Measurements from ENCODE around the gene IFITM1.

The IFITM1 gene

GRCh38 chr11:293271-293851 lies 20.5 kb upstream of the IFITM1 start:
- Mint-ChIP-seq H3K4me3 (no peak overlapping the region), H3K9me3 (no peaks in the 10 kb centered on the region), H3K36me3 (ENCODE audit: low read depth) (no peaks in the 10 kb centered on the region), H3K27ac (no peak overlapping the region), H3K27me3 (ENCODE audit: low read depth) (no peaks in the 10 kb centered on the region), H3K4me1 (no peaks in the 10 kb centered on the region)
- TF ChIP-seq CTCF (IDR thresholded peaks at IDR 0.05; ENCODE audit: unreplicated experiment in 3 of 3): no peak

GRCh38 chr11:293852-294661 lies 19.8 kb upstream of the IFITM1 start:
- Mint-ChIP-seq H3K36me3 (ENCODE audit: low read depth) (no peaks in the 10 kb centered on the region), H3K4me3 (no peak overlapping the region), H3K27me3 (ENCODE audit: low read depth) (no peaks in the 10 kb centered on the region), H3K27ac (no peak overlapping the region), H3K9me3 (no peaks in the 10 kb centered on the region), H3K4me1 (no peaks in the 10 kb centered on the region)
- TF ChIP-seq CTCF (IDR thresholded peaks at IDR 0.05; ENCODE audit: unreplicated experiment in 3 of 3): no peak

GRCh38 chr11:294780-295179 lies 19.1 kb upstream of the IFITM1 start:
- no peak for TF ChIP-seq CTCF (IDR thresholded peaks at IDR 0.05; ENCODE audit: unreplicated experiment in 3 of 3)
- H3K27me3 Mint-ChIP-seq (ENCODE audit: low read depth): no peaks in the 10 kb centered on the region
- H3K9me3 Mint-ChIP-seq: no peaks in the 10 kb centered on the region
- no peaks in the 10 kb centered on the region for H3K4me1 Mint-ChIP-seq
- no peaks in the 10 kb centered on the region for H3K36me3 Mint-ChIP-seq (ENCODE audit: low read depth)
- no peak overlapping the region for H3K4me3 Mint-ChIP-seq
- no peak overlapping the region for H3K27ac Mint-ChIP-seq

- no peaks in the 10 kb centered on the region for H3K36me3 Mint-ChIP-seq (ENCODE audit: low read depth)
- H3K9me3 Mint-ChIP-seq: no peaks in the 10 kb centered on the region
- no peak overlapping the region for H3K4me3 Mint-ChIP-seq
- peak overlapping the region in 1 of 3 experiments; percentile 46 for H3K27ac Mint-ChIP-seq
- no peaks in the 10 kb centered on the region for H3K27me3 Mint-ChIP-seq (ENCODE audit: low read depth)
- no peak for TF ChIP-seq CTCF (IDR thresholded peaks at IDR 0.05; ENCODE audit: unreplicated experiment in 3 of 3)
- H3K4me1 Mint-ChIP-seq: no peaks in the 10 kb centered on the region
Observed at GRCh38 chr11:295351-296170, 18.3 kb upstream of the IFITM1 start.

- no peaks in the 10 kb centered on the region for H3K9me3 Mint-ChIP-seq
- H3K27me3 Mint-ChIP-seq (ENCODE audit: low read depth): no peaks in the 10 kb centered on the region
- no peaks in the 10 kb centered on the region for H3K4me1 Mint-ChIP-seq
- no peaks in the 10 kb centered on the region for H3K36me3 Mint-ChIP-seq (ENCODE audit: low read depth)
- no peak overlapping the region for H3K27ac Mint-ChIP-seq
- TF ChIP-seq CTCF (IDR thresholded peaks at IDR 0.05; ENCODE audit: unreplicated experiment in 3 of 3): no peak
- no peak overlapping the region for H3K4me3 Mint-ChIP-seq
Observed at GRCh38 chr11:296171-297050, 17.4 kb upstream of the IFITM1 start.

All from nephron (organoid).